Tibial nerve (tissue), 4 donors: ENCODE results near the gene LDLRAP1. TPM values are rescaled to one million over a fixed set of nuclear protein-coding genes. Genes with fewer than 3 reads are reported as not detected.

Experiments
- DNase-seq, 2 donors: peaks; one replicate each; pipeline ENCODE4 v3.0.0-alpha.2; 2019; ENCODE audit warnings: low spot score in 2 of 2
- H3K27ac ChIP-seq, 4 donors: fragments of 200-600 bp; sonication (generic) in 3 of 4; one replicate each; pipeline ENCODE4 v1.5.1; 2017 to 2019; ENCODE audit warnings: mild to moderate bottlenecking in 1 of 4
- H3K27me3 ChIP-seq, 2 donors: fragments of 200-600 bp; sonication (generic) in 1 of 2; one replicate each; pipeline versions ENCODE4 v1.5.1 to v1.6.0; 2017 to 2019
- H3K36me3 ChIP-seq, 3 donors: fragments of 200-600 bp; sonication (generic); one replicate each; pipeline ENCODE4 v1.5.1; 2018 to 2019
- H3K4me1 ChIP-seq, 4 donors: fragments of 200-600 bp; sonication (generic) in 3 of 4; one replicate each; pipeline ENCODE4 v1.5.1; 2017 to 2019
- H3K4me3 ChIP-seq, 4 donors: fragments of 200-600 bp; sonication (generic) in 3 of 4; one replicate each; pipeline ENCODE4 v1.5.1; 2017 to 2019; ENCODE audit warnings: mild to moderate bottlenecking in 1 of 4, moderate library complexity in 1 of 4
- H3K9me3 ChIP-seq, 4 donors: fragments of 200-600 bp; sonication (generic) in 3 of 4; one replicate each; pipeline ENCODE4 v1.5.1; 2017 to 2019
- EP300 ChIP-seq, 2 donors: sonication (generic); formaldehyde crosslinking; IDR thresholded peaks; one replicate each; pipeline ENCODE4 v1.6.1; 2017; ENCODE audit warnings: antibody characterized with exemption in 2 of 2, mild to moderate bottlenecking in 1 of 2
- POLR2A ChIP-seq, 2 donors: fragments of 450-650 bp; IDR thresholded peaks; one replicate each; pipeline ENCODE4 v1.6.1; 2017; ENCODE audit warnings: antibody characterized with exemption in 2 of 2, mild to moderate bottlenecking in 2 of 2, moderate library complexity in 2 of 2
- WGBS, 2 donors: methylation state at CpG; one replicate each; pipeline ENCODE4 v1.1.5; 2018; 5-methylcytosine and 5-hydroxymethylcytosine counted together
- total RNA-seq, 4 donors: library from RNA; depleted of rRNA; stranded (reverse); fragments of >200 nt; gene quantifications; one replicate each; pipeline ENCODE4 v1.1.0, GENCODE V29; 2016
- TF ChIP-seq, protein P1 (sequence below), 5 experiments: fragments of 200-600 bp in 3 of 5; fragments of 450-650 bp in 2 of 5; sonication (generic) in 3 of 5; IDR thresholded peaks; one replicate each; pipeline ENCODE4 v1.5.1; 2016 to 2019; ENCODE audit warnings: antibody characterized with exemption in 5 of 5, mild to moderate bottlenecking in 3 of 5, moderate library complexity in 2 of 5

The LDLRAP1 gene
- total RNA-seq, 4 donors from 2014 or later, result 10.9 to 28.5 (median 14.7) TPM

DNA sequence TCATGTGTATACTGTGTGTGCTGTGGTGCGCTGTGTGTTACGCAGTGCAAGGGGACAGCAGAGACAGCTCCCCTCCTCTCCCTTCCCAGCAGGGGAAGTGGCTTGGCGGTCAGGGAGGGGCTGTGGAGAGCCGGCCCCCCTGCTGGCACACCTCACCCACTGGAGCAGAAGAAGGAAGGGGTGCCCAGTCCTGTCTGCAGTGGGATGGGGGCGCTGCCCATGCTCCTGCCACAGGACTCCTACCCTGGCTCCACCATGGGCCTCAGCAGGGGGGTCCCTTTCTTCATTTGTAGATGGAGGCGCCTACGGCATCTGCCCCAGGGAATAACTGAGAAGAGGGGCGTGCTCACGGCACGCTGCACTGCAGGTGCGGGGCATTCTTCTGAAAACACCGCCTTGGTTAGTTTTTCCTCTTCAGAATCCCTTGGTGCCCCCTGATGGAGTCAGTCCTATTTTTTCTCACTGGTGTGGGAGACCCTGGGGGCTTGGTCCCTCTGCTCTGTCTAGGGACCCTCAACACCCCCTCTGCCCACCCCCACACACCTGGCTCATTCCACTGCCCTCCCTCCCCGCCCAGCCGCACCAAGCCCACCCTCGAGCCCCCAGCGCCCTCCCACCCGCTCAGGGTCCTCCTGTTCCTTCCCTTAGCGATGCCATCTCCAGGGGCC, 13.8 kb upstream of the LDLRAP1 start:
- Histone ChIP-seq H3K4me3 (no peak overlapping the region), H3K36me3 (no peaks in the 10 kb centered on the region), H3K9me3 (peaks cover 0 to 13% (median 0%) of the 10 kb centered on the region in 4 donors), H3K27me3 (no peaks in the 10 kb centered on the region), H3K4me1 (no peaks in the 10 kb centered on the region), H3K27ac (no peak overlapping the region)
- DNase-seq, result no peak
- whole genome bisulfite sequencing, 2 donors, result 77 to 78% methylated on average over 16 to 18 of the region's 18 CpGs
- no peak for TF ChIP-seq POLR2A (IDR thresholded peaks at IDR 0.05)
- TF ChIP-seq EP300 (IDR thresholded peaks at IDR 0.05), result no peak
- TF ChIP-seq, protein P1, sequence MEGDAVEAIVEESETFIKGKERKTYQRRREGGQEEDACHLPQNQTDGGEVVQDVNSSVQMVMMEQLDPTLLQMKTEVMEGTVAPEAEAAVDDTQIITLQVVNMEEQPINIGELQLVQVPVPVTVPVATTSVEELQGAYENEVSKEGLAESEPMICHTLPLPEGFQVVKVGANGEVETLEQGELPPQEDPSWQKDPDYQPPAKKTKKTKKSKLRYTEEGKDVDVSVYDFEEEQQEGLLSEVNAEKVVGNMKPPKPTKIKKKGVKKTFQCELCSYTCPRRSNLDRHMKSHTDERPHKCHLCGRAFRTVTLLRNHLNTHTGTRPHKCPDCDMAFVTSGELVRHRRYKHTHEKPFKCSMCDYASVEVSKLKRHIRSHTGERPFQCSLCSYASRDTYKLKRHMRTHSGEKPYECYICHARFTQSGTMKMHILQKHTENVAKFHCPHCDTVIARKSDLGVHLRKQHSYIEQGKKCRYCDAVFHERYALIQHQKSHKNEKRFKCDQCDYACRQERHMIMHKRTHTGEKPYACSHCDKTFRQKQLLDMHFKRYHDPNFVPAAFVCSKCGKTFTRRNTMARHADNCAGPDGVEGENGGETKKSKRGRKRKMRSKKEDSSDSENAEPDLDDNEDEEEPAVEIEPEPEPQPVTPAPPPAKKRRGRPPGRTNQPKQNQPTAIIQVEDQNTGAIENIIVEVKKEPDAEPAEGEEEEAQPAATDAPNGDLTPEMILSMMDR (IDR thresholded peaks at IDR 0.05), result no peak

DNA sequence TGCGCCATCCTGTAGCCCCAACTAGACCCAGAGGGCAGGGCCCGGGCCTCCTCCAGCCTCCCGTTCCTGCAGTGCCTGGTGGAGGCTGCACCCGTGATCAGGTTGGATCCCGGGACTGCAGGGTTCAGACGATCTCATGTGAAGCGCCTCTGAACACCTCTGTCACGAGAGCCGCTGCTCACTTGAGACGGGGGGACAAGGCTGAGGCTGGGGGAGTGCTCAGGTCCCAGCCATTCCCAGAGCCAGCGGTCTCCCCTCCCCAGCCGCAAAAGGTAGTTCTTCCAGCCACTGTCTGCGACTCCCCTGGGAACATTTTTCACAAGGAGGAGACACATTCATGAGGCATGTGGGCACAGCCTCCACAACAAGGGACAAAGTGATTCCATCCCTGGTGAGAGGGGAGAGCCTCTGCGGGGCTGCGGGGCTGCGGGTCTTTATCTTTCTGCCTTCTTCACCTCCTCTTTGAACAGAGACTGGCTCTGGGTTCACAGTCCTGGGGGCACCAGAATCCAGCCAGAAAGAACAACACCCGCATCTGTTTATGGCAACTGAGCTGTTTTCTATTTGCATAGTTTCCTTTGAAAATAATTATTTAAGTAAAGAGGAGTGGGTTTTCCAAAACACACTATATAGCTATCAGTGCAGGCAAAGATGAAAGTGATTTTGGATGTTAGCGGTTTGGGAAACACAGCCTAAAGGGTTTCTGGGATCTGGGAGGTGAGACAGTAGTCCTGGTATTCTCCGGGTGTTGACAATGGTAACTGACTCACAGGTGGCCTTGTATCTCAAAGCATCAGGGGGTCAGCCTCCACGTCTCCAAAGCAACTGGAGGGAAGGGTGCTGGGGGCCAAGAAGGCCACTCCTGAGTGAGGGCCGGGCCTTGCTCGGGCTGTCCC, 13.0 kb upstream of the LDLRAP1 start:
- WGBS, 2 donors, result 80 to 85% methylated on average over 22 of the region's 22 CpGs

DNA sequence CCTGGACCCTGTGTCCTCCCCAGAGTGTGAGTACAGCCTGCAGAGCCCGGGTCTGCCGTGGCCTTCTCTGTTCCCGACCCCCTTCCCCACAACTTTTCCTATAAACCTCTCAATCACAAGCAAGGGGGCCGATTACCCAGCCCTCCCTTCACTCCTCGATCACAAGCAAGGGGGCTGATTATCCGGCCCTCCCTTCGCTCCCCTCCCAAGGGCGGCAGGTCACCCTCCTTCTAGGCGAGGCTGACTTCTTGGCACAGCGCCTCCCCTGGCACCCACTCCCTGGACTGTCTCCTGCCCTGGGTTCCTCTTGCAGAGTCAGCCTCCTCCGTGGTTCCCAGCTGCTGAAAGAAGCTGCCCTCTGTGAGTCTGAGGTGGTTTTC, 12.3 kb upstream of the LDLRAP1 start:
- Histone ChIP-seq H3K27ac (no peak overlapping the region), H3K4me3 (no peak overlapping the region), H3K36me3 (no peaks in the 10 kb centered on the region), H3K27me3 (no peaks in the 10 kb centered on the region), H3K4me1 (no peaks in the 10 kb centered on the region), H3K9me3 (no peaks in the 10 kb centered on the region)
- TF ChIP-seq POLR2A (IDR thresholded peaks at IDR 0.05) (no peak), EP300 (IDR thresholded peaks at IDR 0.05) (no peak)
- TF ChIP-seq, protein P1 (IDR thresholded peaks at IDR 0.05), result no peak
- 48 to 54% methylated on average over 11 of the region's 11 CpGs for WGBS, 2 donors
- DNase-seq, result no peak

More for the DNA sequence above, 13.0 kb upstream of the LDLRAP1 start:
- TF ChIP-seq POLR2A (IDR thresholded peaks at IDR 0.05), result no peak
- TF ChIP-seq EP300 (IDR thresholded peaks at IDR 0.05), result no peak
- TF ChIP-seq, protein P1 (IDR thresholded peaks at IDR 0.05), result no peak
- Histone ChIP-seq H3K9me3 (peaks cover 0 to 5% (median 0%) of the 10 kb centered on the region in 4 donors), H3K36me3 (no peaks in the 10 kb centered on the region), H3K4me3 (no peak overlapping the region), H3K27me3 (no peaks in the 10 kb centered on the region), H3K4me1 (no peaks in the 10 kb centered on the region), H3K27ac (no peak overlapping the region)
- no peak for DNase-seq

DNA sequence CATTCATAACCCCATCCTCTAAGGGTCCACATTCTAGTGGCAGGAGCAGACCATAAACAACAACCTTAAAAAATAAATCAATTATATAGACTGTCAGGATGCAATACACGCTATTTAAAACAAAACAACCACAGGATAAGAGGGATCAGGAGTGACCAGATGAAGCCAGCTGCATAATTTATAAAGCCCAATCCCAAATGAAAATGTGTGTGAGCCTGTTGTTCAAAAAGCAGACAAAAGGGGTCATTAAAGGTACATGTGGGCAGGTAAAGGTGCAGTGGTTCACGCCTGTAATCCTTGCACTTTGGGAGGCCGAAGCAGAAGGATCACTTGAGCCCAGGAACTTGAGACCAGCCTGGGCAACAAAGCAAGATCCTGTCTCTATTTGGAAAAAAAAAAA, 10.4 kb upstream of the LDLRAP1 start:
- H3K36me3 ChIP-seq, result no peaks in the 10 kb centered on the region
- no peak overlapping the region for H3K27ac ChIP-seq
- no peak overlapping the region for H3K4me3 ChIP-seq
- no peaks in the 10 kb centered on the region for H3K27me3 ChIP-seq
- WGBS, 2 donors, result 88 to 91% methylated on average over 3 of the region's 3 CpGs
- TF ChIP-seq POLR2A (IDR thresholded peaks at IDR 0.05), result no peak
- TF ChIP-seq, protein P1 (IDR thresholded peaks at IDR 0.05), result no peak
- TF ChIP-seq EP300 (IDR thresholded peaks at IDR 0.05), result no peak
- H3K4me1 ChIP-seq, result no peaks in the 10 kb centered on the region
- no peaks in the 10 kb centered on the region for H3K9me3 ChIP-seq
- DNase-seq, result no peak
